Mammary epithelial cell (primary cell): ENCODE data around the gene GABARAP.

ENCODE experiments used
- CTCF ChIP-seq, 2 donors: IDR thresholded peaks in 1 of 2; conservative IDR thresholded peaks in 1 of 2; 2 replicates each; pipeline ENCODE4 v1.5.1; 2011 to 2012; ENCODE audit warnings: inconsistent platforms in 2 of 2, low read length in 2 of 2, mild to moderate bottlenecking in 2 of 2, control low read depth in 1 of 2, low read depth in 1 of 2; ENCODE audit not compliant: insufficient read depth in 1 of 2; ENCODE audit errors: extremely low read depth in 1 of 2
- EZH2 ChIP-seq: IDR thresholded peaks from 2 replicates; pipeline ENCODE4 v1.6.1; 2012; ENCODE audit warnings: low read length, inconsistent platforms, borderline replicate concordance

GRCh38 chr17:7289256-7290032 lies 47.2 kb upstream of the GABARAP start:
- no peak for TF ChIP-seq CTCF (conservative IDR thresholded peaks at IDR 0.05 in 1 of 2, IDR thresholded peaks at IDR 0.05 in 1 of 2; ENCODE audit: extremely low read depth in 1 of 2, insufficient read depth in 1 of 2, low read depth in 1 of 2, low read length in 2 of 2)
- TF ChIP-seq EZH2 = no peak
